Body of pancreas (tissue), 4 donors: ENCODE measurements around the gene PTOV1. TPM values are rescaled to one million over a fixed set of nuclear protein-coding genes. Genes with fewer than 3 reads are reported as not detected.

Experiments
- ATAC-seq: fragments of 150-250 bp; one replicate; pipeline ENCODE4 v1.9.1; 2016
- DNase-seq, 4 donors: peaks; one replicate each; pipeline ENCODE4 v3.0.0-alpha.2; 2019
- H3K27ac ChIP-seq, 4 donors: fragments of 200-600 bp; sonication (generic); 1 replicate in 3 of 4; 2 replicates in 1 of 4; pipeline versions ENCODE4 v1.5.1 to v1.6.1; 2016 to 2019; ENCODE audit warnings: mild to moderate bottlenecking in 1 of 4, mixed read lengths in 1 of 4, moderate library complexity in 1 of 4
- H3K27me3 ChIP-seq, 2 donors: fragments of 200-600 bp; sonication (generic); one replicate each; pipeline ENCODE4 v1.6.0; 2016; ENCODE audit warnings: mild to moderate bottlenecking in 1 of 2
- H3K36me3 ChIP-seq, 2 donors: fragments of 200-600 bp; sonication (generic); replicated peaks in 1 of 2; 2 replicates each; pipeline ENCODE4 v1.5.1; 2016; ENCODE audit warnings: low read depth in 2 of 2; ENCODE audit not compliant: insufficient read depth in 1 of 2
- H3K4me1 ChIP-seq: fragments of 200-600 bp; sonication (generic); one replicate; pipeline ENCODE4 v1.6.0; 2016
- H3K4me3 ChIP-seq, 2 donors: fragments of 200-600 bp; sonication (generic); 1 replicate in 1 of 2; 2 replicates in 1 of 2; pipeline ENCODE4 v1.5.1; 2016 to 2019
- H3K9me3 ChIP-seq, 3 donors: fragments of 200-600 bp; sonication (generic); 1 replicate in 2 of 3; 2 replicates in 1 of 3; pipeline ENCODE4 v1.5.1; 2016
- CTCF ChIP-seq, 7 experiments: fragments of 450-650 bp in 4 of 7; fragments of 200-600 bp in 3 of 7; sonication (generic) in 3 of 7; IDR thresholded peaks; one replicate each; pipeline ENCODE4 v1.5.1; 2016 to 2019; ENCODE audit warnings: antibody characterized with exemption in 7 of 7
- POLR2A ChIP-seq, 3 donors: fragments of 450-650 bp; IDR thresholded peaks; one replicate each; pipeline ENCODE4 v1.6.1; 2016; ENCODE audit warnings: antibody characterized with exemption in 3 of 3, mild to moderate bottlenecking in 2 of 3
- WGBS, 2 donors: methylation state at CpG; one replicate each; pipeline ENCODE4 v1.1.5; 2017; 5-methylcytosine and 5-hydroxymethylcytosine counted together
- intact Hi-C: fragments of 100-400 bp; cut with DNase I; formaldehyde crosslinking; loops from one replicate; pipeline ENCODE4 v1.15.1; 2023
- total RNA-seq, 2 donors: library from RNA; depleted of rRNA; stranded (reverse); fragments of >200 nt; gene quantifications; one replicate each; pipeline ENCODE4 v1.1.0, GENCODE V29; 2016

PTOV1 gene
- total RNA-seq, 2 donors from 2014 or later, result 69.0 to 70.2 TPM

- 85 to 89% methylated on average over 3 of the region's 3 CpGs for WGBS, 2 donors
- H3K36me3 ChIP-seq, result no peaks in the 10 kb centered on the region
- DNase-seq (no peak), ATAC-seq (no peak)
- intact Hi-C loops, result no loop called here
- H3K27me3 ChIP-seq, result no peaks in the 10 kb centered on the region
- no peak overlapping the region for H3K27ac ChIP-seq
- TF ChIP-seq POLR2A (IDR thresholded peaks at IDR 0.05) (no peak), CTCF (IDR thresholded peaks at IDR 0.05) (no peak)
- no peaks in the 10 kb centered on the region for H3K9me3 ChIP-seq
- H3K4me1 ChIP-seq, result peaks cover 30% of the 10 kb centered on the region
- no peak overlapping the region for H3K4me3 ChIP-seq
Measured at GRCh38 chr19:49848938-49849337, 2.0 kb upstream of the PTOV1 start.

- no peaks in the 10 kb centered on the region for H3K27me3 ChIP-seq
- H3K4me1 ChIP-seq, result peaks cover 36% of the 10 kb centered on the region
- H3K27ac ChIP-seq, result peak overlapping the region in 3 of 4 donors; percentile 99
- WGBS, 2 donors, result 85 to 87% methylated on average over 14 to 15 of the region's 15 CpGs
- intact Hi-C loops, result no loop called here
- H3K9me3 ChIP-seq, result no peaks in the 10 kb centered on the region
- no peaks in the 10 kb centered on the region for H3K36me3 ChIP-seq
- DNase-seq (no peak), ATAC-seq (no peak)
- H3K4me3 ChIP-seq, result no peak overlapping the region
- TF ChIP-seq POLR2A (IDR thresholded peaks at IDR 0.05) (no peak), CTCF (IDR thresholded peaks at IDR 0.05) (no peak)
Measured at GRCh38 chr19:49849433-49850220, 1.3 kb upstream of the PTOV1 start.

- peak overlapping the region in 1 of 2 donors; percentile 44 for H3K4me3 ChIP-seq
- WGBS, 2 donors, result 39 to 51% methylated on average over 12 of the region's 12 CpGs
- H3K27ac ChIP-seq, result peak overlapping the region; percentile 93 to 99 (median 99)
- H3K27me3 ChIP-seq, result no peaks in the 10 kb centered on the region
- H3K36me3 ChIP-seq, result no peaks in the 10 kb centered on the region
- ATAC-seq, result no peak
- intact Hi-C loops, result no loop called here
- H3K4me1 ChIP-seq, result peaks cover 36% of the 10 kb centered on the region
- H3K9me3 ChIP-seq, result no peaks in the 10 kb centered on the region
- no peak for DNase-seq
- TF ChIP-seq POLR2A (IDR thresholded peaks at IDR 0.05) (no peak), CTCF (IDR thresholded peaks at IDR 0.05) (no peak)
Measured at GRCh38 chr19:49850221-49850486, 805 bp upstream of the PTOV1 start.

GRCh38 chr19:49851456-49852259, 699 bp downstream of the PTOV1 start:
- Histone ChIP-seq H3K9me3 (no peaks in the 10 kb centered on the region), H3K4me1 (peaks cover 36% of the 10 kb centered on the region), H3K27me3 (no peaks in the 10 kb centered on the region), H3K36me3 (peaks cover 0 to 2% of the 10 kb centered on the region in 2 donors), H3K27ac (peak overlapping the region; percentile 93 to 99 (median 99)), H3K4me3 (peak overlapping the region; percentile 44 to 75)
- DNase-seq (peak in 3 of 4 donors; percentile 47 to 59 (median 47)), ATAC-seq (peak; percentile 18)
- no peak for TF ChIP-seq CTCF (IDR thresholded peaks at IDR 0.05)
- TF ChIP-seq POLR2A (IDR thresholded peaks at IDR 0.05), result no peak
- intact Hi-C loops, result no loop called here
- 1% methylated on average over 30 to 59 of the region's 78 CpGs for WGBS, 2 donors
